Thyroid gland (tissue), 4 donors: ENCODE data around the gene MRPL3.

ENCODE experiments used
- CTCF ChIP-seq, 6 experiments: fragments of 200-600 bp in 3 of 6; fragments of 450-650 bp in 3 of 6; sonication (generic) in 3 of 6; IDR thresholded peaks; one replicate each; pipeline ENCODE4 v1.5.1; 2016 to 2019; ENCODE audit warnings: antibody characterized with exemption in 6 of 6, mild to moderate bottlenecking in 2 of 6, inconsistent platforms in 1 of 6, moderate library complexity in 1 of 6
- POLR2A ChIP-seq, 2 donors: fragments of 450-650 bp; IDR thresholded peaks; one replicate each; pipeline ENCODE4 v1.6.1; 2017; ENCODE audit warnings: antibody characterized with exemption in 2 of 2, mild to moderate bottlenecking in 2 of 2, moderate library complexity in 1 of 2

- TF ChIP-seq CTCF (IDR thresholded peaks at IDR 0.05) (no peak), POLR2A (IDR thresholded peaks at IDR 0.05) (no peak)
Measured at GRCh38 chr3:131505421-131505820, 2.6 kb upstream of the MRPL3 start.
